GM21723 (cell line): ENCODE measurements around the gene RPS10.
"Not testable (repeated sequence)": the region's sequence is repeated elsewhere in the genome, so short reads cannot be mapped to it uniquely, and the experiment has no call there.

Experiments used
- ATAC-seq: cut with Tn5 transposase; IDR thresholded peaks from one replicate; pipeline ENCODE4 v1.9.1; 2021; ENCODE audit warnings: mild to moderate bottlenecking, moderate library complexity; ENCODE audit not compliant: unreplicated experiment

RPS10 gene

DNA sequence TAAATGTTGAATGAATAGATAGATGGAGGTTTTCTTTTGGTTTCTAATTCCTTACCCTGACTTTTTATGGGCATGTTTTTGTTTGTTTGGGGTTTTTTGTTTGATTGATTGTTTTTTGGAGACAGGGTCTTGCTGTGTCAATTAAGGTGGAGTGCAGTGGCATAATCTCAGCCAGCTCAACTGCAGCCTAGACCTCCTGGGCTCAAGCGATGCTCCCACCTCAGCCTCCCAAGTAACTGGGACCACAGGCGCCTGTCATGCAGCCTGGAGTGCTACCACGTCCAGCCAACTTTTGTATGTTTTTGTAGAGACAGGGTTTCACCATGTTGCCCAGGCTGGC lies 31.9 kb downstream of the RPS10 start:
- no peak for ATAC-seq

DNA sequence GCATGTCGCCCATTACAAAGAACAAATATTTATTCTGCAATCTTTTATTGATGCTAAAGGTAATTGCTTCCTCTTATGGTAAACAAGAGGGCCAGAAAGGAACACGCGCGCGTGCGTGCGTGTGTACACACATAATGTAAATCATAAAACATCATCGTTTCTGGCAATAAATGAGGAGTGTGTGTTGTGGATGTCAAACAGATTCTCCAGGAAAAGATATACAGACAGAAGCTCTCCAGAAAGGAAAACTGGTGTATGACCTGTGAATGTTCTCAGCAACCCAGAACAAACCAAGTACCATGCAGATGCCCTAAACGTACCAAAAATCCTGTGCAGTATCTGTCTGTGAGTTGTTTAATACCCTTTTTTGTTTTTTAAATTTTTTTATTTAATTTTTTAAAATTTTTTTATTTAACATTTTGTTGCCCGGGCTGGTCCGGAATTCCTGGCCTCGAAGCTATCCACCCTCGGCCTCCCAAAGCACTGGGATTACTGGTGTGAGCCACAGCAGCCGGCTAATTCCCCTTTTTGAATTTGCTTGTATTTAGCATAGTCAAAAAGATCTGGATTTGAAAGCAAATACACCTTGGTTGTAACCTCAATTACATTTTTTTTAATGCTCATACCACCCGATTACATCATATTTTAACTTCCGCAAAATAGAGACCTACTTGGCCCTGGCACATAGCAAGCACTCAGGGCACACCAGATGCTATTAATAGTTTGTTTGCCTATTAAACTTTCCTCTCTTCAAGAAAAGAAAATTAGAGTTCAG lies 32.5 kb downstream of the RPS10 start:
- no peak for ATAC-seq

DNA sequence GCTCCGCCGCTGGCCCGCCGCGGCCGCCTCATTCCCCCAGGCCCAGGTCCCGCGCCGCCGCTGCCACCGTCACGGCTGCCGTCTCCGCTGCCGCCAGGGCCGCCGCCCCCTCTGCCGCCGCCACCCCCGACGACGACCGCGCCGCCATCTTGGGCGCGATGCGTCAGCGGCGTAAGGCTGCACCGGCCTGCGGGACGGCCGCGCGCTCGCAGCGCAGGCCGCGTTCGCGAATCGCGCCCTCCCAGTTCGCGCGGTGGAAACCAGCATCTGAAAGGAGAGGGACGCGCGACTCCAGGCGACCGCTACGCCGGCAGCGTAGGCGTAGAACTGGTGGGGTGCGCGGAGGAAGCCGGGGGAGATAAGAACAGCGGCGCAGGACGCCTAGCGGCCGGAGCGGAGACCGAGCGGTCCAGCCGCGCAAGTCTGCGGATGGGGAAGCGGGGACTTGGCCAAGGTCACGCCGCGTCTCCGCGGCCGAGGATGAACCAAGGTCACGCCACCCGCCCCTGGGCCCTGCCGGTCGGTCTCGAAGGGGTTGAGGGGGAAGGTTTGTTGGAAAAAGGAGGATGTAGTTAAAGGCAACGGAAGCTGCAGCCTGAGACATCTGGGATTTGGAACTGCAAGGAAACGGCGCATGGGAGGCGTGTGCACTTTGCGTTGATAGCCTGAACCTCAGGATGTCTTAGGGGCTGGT lies 33.2 kb downstream of the RPS10 start, which contains the start of gene NUDT3:
NUDT3 (minus strand) TSS at position 173 of the 694 bp plus-strand sequence. CDS start 307 bp downstream, outside the sequence.
- ATAC-seq = peak; percentile 82

DNA sequence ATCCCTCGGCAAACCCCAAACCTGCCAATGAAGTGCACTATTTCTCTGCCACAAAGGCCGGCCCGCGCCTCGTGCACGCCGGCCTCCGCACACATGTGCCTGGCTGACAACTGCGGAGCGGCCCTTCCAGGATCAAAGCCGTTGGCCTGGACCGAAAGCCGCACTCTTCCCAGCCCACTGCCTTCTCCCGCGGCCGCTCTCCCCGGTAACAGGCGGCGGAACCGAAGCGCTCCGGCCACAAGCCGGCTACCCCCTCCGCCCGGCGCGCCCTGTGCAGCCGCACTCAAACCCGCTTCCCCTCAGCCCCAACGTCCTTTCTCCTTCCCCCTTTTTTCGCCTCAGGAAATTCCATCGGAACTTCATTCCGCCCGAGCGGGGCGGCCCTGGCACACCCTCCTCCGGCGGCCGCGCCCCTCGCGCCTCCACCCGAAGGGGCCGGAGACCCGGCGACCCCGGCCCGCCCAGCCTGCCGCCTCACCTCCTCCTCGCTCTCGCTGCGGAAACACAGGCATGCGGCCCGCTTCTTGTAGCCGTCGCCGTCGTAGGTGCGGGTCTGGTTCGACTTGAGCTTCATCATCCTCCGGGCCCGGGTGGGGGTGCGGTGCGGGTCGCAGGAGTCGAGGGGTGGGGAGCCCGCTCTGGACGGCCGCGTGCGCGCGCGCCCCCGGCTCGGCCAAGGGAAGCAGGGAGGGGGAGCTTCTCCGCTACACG lies 33.9 kb downstream of the RPS10 start:
- ATAC-seq = peak; percentile 29

DNA sequence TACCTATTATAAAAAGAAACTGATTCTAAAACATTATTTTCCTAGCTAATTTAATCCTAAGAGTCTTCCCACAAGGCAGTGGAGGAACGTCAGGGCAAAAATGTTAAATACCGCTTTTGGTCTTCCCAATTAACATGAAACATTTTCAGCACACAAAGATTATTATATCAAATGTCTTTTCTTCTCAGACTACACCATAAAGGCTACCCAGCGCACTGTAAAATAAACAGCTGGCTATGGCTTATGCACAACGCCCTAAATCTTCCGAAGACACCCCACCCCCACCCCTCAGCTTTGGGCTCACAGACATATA lies 34.4 kb downstream of the RPS10 start:
- no peak for ATAC-seq

DNA sequence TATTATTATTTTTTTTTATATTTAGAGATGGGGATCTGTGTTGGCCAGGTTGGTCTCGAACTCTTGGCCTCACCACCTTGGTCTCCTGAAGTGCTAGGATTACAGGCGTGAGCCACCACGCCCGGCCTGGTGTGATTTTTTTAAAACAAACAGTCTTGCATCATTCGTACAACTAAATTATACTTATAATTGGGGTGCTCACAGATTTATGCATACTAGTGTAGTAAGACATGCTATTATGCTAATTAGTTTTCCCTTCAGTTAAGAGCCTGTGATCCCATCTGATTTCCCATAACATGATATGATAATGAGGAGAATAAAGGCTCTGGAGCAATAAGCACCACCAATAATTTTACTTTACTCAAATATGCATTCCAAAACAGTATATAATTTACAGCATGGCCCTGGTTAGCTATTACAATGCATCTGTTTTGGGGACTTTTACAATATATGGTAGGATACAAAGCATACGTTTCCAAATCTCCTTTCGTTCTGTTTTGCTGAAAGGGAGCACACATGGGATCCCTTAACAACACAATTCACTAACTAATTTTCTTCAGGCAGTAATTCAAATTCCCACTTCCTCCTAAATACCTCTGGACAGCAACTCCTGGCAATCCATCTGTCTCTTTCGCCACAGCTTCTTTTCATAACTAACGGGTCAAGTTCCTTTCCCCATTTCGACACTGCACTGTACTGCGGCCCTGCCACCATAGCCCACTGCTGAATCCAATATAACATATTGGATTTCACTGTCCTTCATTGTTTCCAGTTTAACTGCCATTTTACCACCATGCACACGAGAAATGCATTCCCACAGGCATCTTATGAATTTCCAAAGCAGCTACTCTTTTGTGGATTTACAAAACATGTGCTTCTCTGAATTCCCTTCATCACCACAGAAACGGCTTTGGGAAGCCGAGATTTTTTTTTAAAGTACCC lies 35.1 kb downstream of the RPS10 start:
- ATAC-seq = no peak

DNA sequence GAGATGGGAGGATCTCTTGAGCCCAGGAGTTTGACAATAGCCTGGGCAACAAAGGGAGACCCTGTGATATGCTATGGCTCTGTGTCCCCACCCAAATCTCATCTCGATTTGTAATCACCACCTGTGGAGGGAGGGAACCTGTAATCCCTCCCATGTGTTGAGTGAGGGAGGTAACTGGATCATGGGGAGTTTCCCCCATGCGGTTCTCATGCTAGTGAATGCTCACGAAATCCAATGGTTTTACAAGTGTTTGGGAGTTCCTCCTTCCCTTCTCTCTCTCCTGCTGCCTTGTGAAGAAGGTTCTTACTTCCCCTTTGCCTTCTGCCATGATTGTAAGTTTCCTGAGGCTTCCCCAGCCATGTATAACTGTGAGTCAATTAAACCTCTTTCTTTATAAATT lies 36.8 kb downstream of the RPS10 start:
- ATAC-seq = no peak

DNA sequence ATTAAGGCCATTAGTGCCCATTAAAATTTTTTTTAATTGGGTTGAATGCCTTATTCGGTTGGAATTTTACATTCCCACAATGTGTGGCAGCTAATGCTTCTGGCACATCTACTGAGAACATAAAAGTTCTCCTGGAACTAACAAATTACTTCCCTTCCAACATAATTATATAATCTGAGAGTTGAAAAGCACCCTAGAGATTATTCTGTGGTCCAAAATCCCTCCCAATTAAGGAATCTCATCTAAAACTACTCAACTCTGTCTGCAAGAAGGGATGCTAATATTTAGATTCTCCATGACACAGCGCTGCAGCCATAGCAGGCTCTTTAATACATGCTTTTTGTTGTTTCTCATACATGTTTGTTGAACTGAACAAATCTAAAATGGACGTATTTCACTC lies 37.4 kb downstream of the RPS10 start:
- no peak for ATAC-seq

DNA sequence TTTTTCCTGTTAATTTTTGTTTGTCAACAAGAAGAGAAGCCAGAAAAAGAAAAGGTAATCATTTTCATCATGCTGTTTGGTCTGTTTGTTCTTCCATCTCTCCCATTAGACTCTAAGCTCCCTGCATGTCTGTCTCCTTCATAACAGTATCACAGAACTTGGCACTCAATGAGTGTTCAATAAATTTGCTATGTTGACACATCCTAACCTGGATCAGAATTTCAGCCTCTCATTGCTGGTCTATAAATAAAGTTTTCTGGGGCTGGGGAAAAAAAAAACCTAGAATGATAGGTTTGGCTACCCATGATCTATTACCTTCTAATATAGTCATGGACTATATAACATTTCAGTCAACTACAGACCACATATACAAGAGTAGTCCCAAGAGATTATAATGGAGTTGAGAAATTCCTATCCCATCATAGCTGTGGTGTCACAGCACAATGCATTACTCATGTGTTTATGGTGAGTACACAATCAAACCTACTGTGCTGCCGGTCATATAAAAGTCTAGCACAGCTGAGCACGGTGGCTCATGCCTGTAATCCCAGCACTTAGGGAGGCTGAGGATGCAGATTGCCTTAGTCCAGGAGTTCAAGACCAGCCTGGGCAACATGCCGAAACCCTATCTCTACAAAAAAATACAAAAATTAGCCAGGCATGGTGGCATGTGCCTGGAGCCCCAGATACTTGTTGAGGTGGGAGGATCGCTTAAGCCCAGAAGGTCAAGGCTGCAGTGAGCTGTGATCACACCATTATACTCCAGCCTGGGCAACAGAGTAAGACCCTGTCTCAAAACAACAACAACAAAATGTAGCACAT lies 39.3 kb downstream of the RPS10 start:
- no peak for ATAC-seq

DNA sequence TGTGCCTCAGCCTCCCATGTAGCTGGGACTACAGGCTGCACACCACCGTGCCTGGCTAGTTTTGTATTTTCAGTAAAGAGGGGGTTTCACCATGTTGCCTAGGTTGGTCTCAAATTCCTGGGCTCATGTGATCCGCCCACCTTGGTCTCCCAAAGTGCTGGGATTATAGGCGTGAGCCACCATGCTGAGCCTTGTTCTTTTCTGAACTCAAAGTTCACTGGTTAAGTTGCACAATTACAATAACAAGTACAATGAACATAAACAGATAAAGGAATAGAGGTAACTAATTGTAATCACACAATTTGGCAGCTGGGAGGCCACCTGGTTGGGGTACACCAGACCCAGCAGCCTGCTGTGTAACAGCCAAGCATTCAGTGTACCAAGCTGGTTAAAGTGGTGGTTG lies 40.1 kb downstream of the RPS10 start:
- ATAC-seq = no peak

DNA sequence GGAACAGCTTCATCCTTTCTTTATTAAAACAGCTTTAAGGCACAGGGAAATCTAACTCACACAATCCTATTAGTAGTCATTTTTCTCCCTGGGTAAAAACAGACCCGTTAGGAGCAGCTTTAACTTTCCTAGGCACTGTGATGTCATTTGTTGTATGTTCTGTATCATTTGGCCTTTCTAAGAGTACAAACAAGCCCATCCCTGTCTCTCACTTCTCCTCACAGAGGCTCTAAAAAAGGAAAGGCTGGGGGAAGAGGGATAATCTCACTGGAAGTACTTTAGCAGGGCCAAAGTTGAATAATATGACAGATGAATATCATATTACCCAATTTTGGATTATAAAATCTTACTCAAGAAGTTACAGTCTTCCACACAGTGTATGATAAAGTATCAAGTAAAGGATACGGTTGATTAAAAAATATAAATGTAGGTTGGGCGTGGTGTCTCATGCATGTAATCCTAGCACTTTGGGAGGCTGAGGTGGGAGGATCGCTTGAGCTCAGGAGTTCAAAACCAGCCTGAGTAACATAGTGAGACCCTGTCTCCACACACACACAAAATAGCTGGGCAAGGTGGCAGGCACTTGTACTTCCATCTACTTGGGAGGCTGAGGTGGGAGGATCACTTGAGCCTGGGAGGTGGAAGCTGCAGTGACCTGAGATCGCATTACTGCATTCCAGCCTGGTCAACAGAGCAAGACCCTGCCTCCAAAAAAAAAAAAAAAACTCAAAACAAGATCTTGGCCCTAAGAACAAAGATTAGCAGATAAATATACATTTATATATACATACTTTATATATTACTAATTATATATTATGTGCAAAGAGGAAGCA lies 41.3 kb downstream of the RPS10 start:
- no peak for ATAC-seq

DNA sequence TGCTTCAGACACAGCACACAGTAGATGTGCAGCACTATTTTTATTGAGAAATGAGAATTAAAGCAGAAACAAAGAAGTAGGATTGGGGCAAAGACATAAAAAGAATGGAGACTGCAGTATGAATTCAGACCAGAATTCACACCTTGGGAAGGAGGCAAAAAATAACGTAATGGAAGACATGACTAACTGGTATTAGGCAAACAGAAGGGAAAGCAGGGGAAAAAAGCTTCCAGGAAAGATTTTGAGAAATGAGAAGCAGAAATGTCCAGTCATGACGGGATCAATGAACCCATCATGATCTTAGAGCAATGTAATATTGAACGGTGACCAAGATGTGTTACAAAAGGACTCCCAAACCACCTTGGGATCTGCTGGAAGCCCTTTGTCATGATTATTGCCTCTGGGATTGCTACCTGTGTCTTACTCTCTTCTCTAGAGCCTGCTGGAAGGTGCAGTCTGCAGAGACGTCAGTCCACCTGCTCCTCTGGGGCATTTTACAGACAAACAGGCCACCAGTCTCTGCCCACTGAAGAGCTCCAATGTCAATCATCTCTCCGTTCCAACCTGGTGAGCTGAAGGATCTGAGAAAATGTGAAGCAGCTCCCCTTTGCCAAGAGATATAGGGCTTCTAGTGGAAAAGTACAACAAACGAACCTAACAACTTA lies 42.1 kb downstream of the RPS10 start:
- ATAC-seq = no peak

DNA sequence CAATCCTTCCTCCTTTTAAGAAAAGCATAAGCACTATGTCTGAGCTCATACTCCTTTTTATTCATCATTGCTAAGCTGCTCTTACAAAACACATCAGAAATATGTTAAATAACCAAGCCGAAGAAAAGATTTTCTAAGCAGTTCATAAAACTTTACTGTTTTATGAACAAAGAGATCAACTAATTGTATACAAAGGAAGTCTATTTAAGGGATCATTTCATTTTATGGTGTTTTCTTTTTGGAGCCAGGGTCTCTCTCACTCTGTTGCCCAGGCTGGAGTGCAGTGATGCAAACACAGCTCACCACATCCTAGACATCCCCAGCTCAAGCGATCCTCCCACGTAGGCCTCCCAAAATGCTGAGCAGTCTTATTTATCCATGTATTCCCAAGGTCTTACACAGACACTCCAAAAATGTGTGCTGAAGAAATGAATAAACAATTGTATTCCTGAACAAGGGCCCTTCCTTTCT lies 42.7 kb downstream of the RPS10 start:
- ATAC-seq = no peak

DNA sequence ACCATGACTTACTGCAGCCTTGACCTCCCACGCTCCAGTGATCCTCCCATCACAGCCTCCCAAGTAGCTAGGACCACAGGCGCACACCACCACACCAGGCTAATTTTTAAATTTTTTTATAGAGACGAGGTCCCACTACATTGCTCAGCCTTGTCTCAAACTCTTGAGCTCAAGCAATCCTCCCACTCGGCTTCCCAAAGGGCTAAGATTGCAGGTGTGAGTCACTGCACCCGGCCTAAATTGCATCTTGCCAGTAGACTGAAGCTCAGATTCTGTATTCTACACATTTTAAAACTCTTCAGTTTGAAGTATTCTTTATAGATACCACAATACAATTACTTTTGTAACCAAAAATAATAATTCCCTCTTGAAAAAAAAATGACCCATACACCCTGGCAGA lies 44.8 kb downstream of the RPS10 start:
- no peak for ATAC-seq

DNA sequence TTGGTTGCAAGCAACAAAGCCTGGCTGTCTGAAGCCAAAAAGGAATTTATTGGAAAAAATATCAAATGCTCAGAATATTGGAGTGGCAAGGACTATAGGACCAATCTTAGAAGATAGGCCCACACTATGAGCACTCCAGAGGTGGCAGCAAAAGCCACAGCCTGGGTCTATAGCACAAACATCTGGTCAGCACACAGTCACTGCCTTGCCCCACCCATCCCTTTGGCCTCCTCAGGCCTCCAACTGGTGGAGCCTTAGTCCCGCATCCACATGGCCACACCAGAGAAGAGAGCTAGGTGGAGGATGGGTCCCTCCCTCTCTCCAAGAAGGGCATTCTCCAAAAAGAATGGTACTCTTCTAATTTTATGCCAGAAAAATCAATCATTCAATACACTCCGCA lies 47.4 kb downstream of the RPS10 start:
- ATAC-seq = no peak

DNA sequence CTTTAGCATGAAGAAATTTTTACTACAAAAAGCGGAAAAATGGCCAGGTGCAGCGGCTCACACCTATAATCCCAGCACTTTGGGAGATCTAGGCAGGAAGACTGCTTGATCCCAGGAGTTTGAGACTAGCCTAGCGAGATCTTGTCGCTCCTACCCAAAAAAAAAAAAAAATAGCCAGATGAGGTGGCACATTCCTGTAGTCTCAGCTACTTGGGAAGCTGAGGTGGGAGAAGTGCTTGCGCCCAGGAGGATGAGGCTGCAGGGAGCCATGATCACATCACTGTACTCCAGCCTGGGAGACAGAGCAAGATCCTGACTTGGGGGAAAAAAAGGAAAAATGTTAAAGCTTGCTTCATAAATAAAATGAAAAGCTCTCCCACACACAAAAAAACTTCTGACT lies 47.9 kb downstream of the RPS10 start:
- no peak for ATAC-seq

DNA sequence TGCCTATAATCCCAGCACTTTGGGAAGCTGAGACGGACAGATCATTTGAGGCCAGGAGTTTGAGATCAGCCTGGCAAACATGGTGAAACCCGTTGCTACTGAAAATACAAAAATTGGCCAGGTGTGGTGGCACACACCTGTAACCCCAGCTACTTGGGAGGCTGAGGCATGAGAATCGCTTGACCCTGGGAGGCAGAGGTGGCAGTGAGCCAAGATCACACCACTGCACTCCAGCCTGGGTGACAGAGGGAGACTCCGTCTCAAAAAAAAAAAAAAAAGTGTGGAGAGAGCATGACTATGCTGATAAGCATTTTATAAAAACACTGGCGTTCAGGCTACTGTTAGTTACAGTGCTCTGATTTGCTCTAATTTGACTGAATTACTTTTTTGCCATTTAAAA lies 48.3 kb downstream of the RPS10 start:
- ATAC-seq = not testable (repeated sequence)

DNA sequence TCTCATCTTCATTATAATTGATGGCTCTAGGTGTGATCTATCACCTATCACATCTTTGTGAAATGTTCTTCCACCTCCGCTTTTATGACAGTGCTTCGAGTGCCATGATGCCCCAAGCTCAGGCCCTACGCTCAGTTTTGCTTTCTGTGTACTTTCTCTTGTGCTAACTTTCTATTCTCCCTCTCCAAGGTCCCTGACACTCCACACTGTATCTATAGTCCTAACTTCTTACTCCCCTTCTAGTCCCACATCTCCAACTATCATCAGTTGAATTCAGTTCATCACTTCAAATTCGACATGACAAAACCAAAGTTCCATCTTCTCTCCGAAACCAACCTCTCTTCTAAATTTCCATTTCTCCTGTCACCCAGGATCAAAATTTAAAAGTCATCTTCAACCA lies 50.0 kb downstream of the RPS10 start:
- no peak for ATAC-seq

DNA sequence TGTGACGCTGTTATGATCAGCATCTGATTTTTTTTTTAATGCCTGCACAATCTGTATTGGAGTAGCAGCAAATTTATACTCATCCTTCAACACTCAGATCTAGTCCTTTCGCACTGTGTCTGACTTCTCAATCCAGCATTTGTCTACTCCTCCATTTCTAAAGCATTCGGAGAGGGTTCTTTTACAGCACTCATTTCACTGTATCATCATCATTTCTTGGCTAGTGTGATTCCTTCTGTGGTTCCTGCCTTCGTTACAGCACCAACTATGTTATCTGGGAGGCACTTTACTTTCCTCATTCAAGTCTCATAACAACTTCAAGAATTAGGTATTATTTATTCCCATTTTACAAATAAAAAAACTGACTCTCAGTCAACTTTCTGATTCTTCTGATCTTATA lies 51.4 kb downstream of the RPS10 start:
- ATAC-seq = no peak
